ENCODE results near the gene IPPK. TPM values are rescaled to one million over a fixed set of nuclear protein-coding genes. Genes with fewer than 3 reads are reported as not detected.

The IPPK gene
- total RNA-seq, 2 donors from 2014 or later: 10.3 to 14.0 TPM

- TF ChIP-seq, protein P1, sequence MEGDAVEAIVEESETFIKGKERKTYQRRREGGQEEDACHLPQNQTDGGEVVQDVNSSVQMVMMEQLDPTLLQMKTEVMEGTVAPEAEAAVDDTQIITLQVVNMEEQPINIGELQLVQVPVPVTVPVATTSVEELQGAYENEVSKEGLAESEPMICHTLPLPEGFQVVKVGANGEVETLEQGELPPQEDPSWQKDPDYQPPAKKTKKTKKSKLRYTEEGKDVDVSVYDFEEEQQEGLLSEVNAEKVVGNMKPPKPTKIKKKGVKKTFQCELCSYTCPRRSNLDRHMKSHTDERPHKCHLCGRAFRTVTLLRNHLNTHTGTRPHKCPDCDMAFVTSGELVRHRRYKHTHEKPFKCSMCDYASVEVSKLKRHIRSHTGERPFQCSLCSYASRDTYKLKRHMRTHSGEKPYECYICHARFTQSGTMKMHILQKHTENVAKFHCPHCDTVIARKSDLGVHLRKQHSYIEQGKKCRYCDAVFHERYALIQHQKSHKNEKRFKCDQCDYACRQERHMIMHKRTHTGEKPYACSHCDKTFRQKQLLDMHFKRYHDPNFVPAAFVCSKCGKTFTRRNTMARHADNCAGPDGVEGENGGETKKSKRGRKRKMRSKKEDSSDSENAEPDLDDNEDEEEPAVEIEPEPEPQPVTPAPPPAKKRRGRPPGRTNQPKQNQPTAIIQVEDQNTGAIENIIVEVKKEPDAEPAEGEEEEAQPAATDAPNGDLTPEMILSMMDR (IDR thresholded peaks at IDR 0.05): peak; percentile 56 to 92 (median 84)
- TF ChIP-seq POLR2A (IDR thresholded peaks at IDR 0.05): no peak
- TF ChIP-seq POLR2AphosphoS5 (IDR thresholded peaks at IDR 0.05): no peak
- intact Hi-C loops (cut with DNase I): loop anchor here (2.0 to 5.0 kb wide), 3 partner anchors 194 to 498 kb away; no protein-coding TSS in a partner anchor
- H3K27me3 ChIP-seq (replicated peaks; ENCODE audit: insufficient read depth): no peaks in the 10 kb centered on the region
- WGBS: 58% methylated on average over 35 of the region's 35 CpGs
- H3K9me3 ChIP-seq: no peaks in the 10 kb centered on the region
- no peaks in the 10 kb centered on the region for H3K4me1 ChIP-seq (replicated peaks)
- peak; percentile 39 for DNase-seq (ENCODE audit: low spot score)
- H3K4me3 ChIP-seq: no peak overlapping the region
- peaks cover 0 to 4% of the 10 kb centered on the region in 2 donors for H3K36me3 ChIP-seq
- no peak overlapping the region for H3K27ac ChIP-seq
Observed at GRCh38 chr9:92634712-92635605, 35.0 kb downstream of the IPPK start.

- H3K36me3 ChIP-seq: peaks cover 0 to 4% of the 10 kb centered on the region in 2 donors
- no peaks in the 10 kb centered on the region for H3K4me1 ChIP-seq (replicated peaks)
- H3K27me3 ChIP-seq (replicated peaks; ENCODE audit: insufficient read depth): no peaks in the 10 kb centered on the region
- WGBS: 88% methylated on average over 9 of the region's 9 CpGs
- TF ChIP-seq POLR2AphosphoS5 (IDR thresholded peaks at IDR 0.05): no peak
- TF ChIP-seq POLR2A (IDR thresholded peaks at IDR 0.05): no peak
- TF ChIP-seq, protein P1 (IDR thresholded peaks at IDR 0.05): no peak
- H3K4me3 ChIP-seq: no peak overlapping the region
- DNase-seq (ENCODE audit: low spot score): no peak
- intact Hi-C loops (cut with DNase I): loop anchor here (2.0 to 5.0 kb wide), 3 partner anchors 193 to 496 kb away; no protein-coding TSS in a partner anchor
- no peaks in the 10 kb centered on the region for H3K9me3 ChIP-seq
- H3K27ac ChIP-seq: no peak overlapping the region
Observed at GRCh38 chr9:92633614-92634278, 36.2 kb downstream of the IPPK start.

DNA sequence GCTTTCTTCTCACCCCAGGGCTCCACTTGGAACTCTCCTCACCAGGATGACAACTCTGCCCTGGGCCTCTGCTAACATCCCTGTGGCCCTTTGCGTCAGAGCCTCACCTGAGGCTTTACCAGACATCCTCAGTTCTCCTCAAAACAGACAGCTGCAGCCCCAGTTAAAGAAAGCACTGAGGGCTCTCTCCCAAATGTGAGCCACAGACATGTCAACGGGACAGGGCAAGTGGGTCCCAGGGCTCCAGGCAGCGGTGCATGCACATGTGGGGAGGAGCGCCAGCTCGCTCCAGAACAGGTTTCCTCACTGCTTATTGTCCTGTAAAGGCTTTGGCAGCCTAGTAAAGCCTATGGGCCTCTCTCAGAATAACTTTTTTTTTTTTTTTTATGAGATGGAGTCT is 37.3 kb downstream of the IPPK start:
- WGBS: 87% methylated on average over 5 of the region's 5 CpGs
- H3K27ac ChIP-seq: no peak overlapping the region
- H3K9me3 ChIP-seq: no peaks in the 10 kb centered on the region
- DNase-seq (ENCODE audit: low spot score): no peak
- TF ChIP-seq POLR2AphosphoS5 (IDR thresholded peaks at IDR 0.05) (no peak), POLR2A (IDR thresholded peaks at IDR 0.05) (no peak)
- TF ChIP-seq, protein P1 (IDR thresholded peaks at IDR 0.05): no peak
- intact Hi-C loops (cut with DNase I): loop anchor here (5.0 kb wide), 1 partner anchor 495 kb away; no protein-coding TSS in a partner anchor
- H3K36me3 ChIP-seq: peaks cover 0 to 2% of the 10 kb centered on the region in 2 donors
- H3K4me3 ChIP-seq: no peak overlapping the region
- H3K4me1 ChIP-seq (replicated peaks): no peaks in the 10 kb centered on the region
- no peaks in the 10 kb centered on the region for H3K27me3 ChIP-seq (replicated peaks; ENCODE audit: insufficient read depth)

GRCh38 chr9:92631452-92632343 is 38.2 kb downstream of the IPPK start:
- 85% methylated on average over 13 of the region's 13 CpGs for WGBS
- H3K4me3 ChIP-seq: no peak overlapping the region
- no peak for DNase-seq (ENCODE audit: low spot score)
- no peak overlapping the region for H3K27ac ChIP-seq
- H3K4me1 ChIP-seq (replicated peaks): no peaks in the 10 kb centered on the region
- H3K27me3 ChIP-seq (replicated peaks; ENCODE audit: insufficient read depth): no peaks in the 10 kb centered on the region
- TF ChIP-seq, protein P1 (IDR thresholded peaks at IDR 0.05): no peak
- TF ChIP-seq POLR2A (IDR thresholded peaks at IDR 0.05) (no peak), POLR2AphosphoS5 (IDR thresholded peaks at IDR 0.05) (no peak)
- H3K36me3 ChIP-seq: no peaks in the 10 kb centered on the region
- H3K9me3 ChIP-seq: no peaks in the 10 kb centered on the region
- intact Hi-C loops (cut with DNase I): loop anchor here (5.0 kb wide), 1 partner anchor 494 kb away; no protein-coding TSS in a partner anchor

Data from prostate gland (tissue), 2 donors.